ENCODE results near the gene NAPEPLD.
"Not testable (repeated sequence)": the region's sequence is repeated elsewhere in the genome, so short reads cannot be mapped to it uniquely, and the experiment has no call there.

Gene NAPEPLD

DNA sequence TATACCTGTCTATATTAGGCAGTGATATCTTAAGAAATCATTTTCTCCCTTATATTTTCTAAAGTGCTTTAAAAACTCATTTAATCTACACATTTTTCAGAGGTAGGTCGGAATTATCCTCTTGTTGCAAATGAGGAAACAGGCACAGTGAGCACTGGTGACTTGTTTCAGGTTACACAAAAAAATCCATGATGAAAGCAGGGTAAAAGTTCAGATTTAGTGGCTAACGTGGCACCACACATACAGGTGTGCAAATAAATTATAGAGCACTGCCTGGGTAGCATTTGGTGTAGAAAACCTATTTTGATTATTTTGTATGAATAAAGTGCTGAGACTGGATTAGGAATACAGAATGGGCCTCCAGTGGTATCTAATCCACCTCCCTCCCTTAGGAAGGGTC is 47.4 kb downstream of the NAPEPLD start:
- Mint-ChIP-seq H3K36me3 (peaks cover 27% of the 10 kb centered on the region), H3K27ac (no peak overlapping the region), H3K27me3 (no peaks in the 10 kb centered on the region), H3K4me3 (no peak overlapping the region), H3K4me1 (no peaks in the 10 kb centered on the region), H3K9me3 (no peaks in the 10 kb centered on the region)
- ATAC-seq: no peak

DNA sequence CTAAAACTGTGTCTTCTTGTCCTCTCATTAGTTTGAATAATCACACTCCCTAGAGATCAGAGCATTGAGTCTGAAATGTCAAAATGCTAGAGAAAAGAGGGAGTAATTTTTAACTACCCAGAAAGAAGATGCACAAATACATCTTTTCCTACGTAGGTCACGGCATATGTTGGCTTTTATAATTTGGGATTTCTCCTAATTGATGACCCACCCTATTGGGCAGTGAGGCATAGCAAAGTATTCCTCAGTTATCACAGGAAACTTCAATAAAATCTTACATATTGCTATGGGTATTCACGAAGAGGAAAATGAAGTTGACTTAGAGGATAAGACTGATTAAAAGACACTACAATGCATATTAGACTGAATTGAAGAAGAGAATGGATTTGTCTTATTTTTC is 48.6 kb downstream of the NAPEPLD start:
- no peaks in the 10 kb centered on the region for H3K27me3 Mint-ChIP-seq
- no peak overlapping the region for H3K27ac Mint-ChIP-seq
- no peak overlapping the region for H3K4me3 Mint-ChIP-seq
- ATAC-seq: no peak
- H3K36me3 Mint-ChIP-seq: peaks cover 30% of the 10 kb centered on the region
- H3K9me3 Mint-ChIP-seq: no peaks in the 10 kb centered on the region
- H3K4me1 Mint-ChIP-seq: no peaks in the 10 kb centered on the region

DNA sequence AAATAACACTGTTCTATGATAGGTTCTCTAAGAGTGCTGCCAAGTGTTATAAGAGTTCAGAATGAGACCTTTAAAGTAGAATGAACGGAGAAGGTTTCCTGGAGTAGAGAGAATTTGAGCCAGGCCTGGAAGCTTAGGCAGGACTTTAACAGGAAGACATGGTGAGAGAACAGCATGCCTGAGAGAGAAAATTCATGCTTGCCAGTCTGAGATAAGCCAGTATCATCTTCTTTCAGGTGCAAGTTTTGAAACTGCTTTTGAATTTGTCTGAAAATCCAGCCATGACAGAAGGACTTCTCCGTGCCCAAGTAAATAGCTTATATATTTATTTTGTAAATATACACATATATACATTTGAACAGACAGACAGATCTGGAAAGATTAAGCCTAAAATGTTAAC is 51.9 kb downstream of the NAPEPLD start:
- Mint-ChIP-seq H3K9me3 (no peaks in the 10 kb centered on the region), H3K27ac (no peak overlapping the region), H3K4me1 (no peaks in the 10 kb centered on the region), H3K4me3 (no peak overlapping the region), H3K36me3 (peaks cover 16% of the 10 kb centered on the region), H3K27me3 (no peaks in the 10 kb centered on the region)
- ATAC-seq: no peak

DNA sequence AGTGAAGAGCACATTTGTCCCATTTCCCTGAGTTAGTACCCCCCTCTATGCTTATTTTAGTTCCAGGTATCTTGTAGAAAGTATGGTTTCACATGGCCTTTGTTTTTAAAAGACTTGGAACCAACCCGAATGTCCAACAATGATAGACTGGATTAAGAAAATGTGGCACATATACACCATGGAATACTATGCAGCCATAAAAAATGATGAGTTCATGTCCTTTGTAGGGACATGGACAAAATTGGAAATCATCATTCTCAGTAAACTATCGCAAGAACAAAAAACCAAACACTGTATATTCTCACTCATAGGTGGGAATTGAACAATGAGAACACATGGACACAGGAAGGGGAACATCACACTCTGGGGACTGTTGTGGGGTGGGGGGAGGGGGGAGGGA is 53.3 kb downstream of the NAPEPLD start:
- not testable (repeated sequence) for H3K9me3 Mint-ChIP-seq, H3K27me3 Mint-ChIP-seq, H3K4me3 Mint-ChIP-seq, ATAC-seq, H3K4me1 Mint-ChIP-seq, H3K27ac Mint-ChIP-seq
- peaks cover 23% of the 10 kb centered on the region for H3K36me3 Mint-ChIP-seq

DNA sequence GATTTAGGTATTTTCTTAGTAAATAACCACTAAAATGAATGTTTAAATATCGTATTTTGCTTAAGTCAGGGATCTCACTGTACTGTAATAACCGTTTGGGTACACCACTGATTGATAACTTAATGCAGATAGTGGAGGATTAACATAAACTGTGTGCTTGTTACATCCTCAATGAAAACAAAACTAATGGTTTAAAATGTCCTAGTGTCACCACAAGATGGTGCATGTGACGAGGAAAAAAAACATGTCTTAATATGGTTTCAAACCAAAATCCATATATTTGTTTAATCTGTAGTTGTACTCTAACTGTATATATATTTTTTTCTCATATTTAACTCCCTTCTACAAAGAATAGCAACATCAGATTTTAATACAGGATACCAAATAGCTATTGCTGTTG is 54.8 kb downstream of the NAPEPLD start:
- Mint-ChIP-seq H3K36me3 (peaks cover 30% of the 10 kb centered on the region), H3K27me3 (no peaks in the 10 kb centered on the region), H3K27ac (no peak overlapping the region), H3K4me3 (no peak overlapping the region), H3K9me3 (no peaks in the 10 kb centered on the region), H3K4me1 (no peaks in the 10 kb centered on the region)
- no peak for ATAC-seq

DNA sequence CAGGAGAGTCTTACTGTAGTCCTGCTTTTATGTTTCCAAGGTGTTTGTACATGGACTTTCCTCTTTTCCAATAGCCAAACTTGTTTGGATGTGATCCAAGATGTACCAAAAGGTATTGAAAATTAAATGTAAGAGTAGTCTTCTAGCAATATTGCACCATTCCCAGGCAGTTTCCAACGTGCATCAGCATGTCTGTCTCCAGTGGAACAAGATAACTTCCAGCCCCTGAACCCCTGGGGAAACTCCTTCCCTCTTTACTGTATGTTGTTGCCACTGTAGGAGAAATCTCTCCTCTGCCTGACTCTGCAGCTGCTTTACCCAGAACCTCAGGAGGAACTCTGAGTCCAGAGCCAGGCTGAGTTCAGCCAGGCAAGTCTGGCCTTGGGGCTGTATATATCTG is 55.5 kb downstream of the NAPEPLD start:
- Mint-ChIP-seq H3K27ac (no peak overlapping the region), H3K4me1 (no peaks in the 10 kb centered on the region), H3K9me3 (no peaks in the 10 kb centered on the region), H3K4me3 (no peak overlapping the region), H3K27me3 (no peaks in the 10 kb centered on the region), H3K36me3 (peaks cover 33% of the 10 kb centered on the region)
- no peak for ATAC-seq

DNA sequence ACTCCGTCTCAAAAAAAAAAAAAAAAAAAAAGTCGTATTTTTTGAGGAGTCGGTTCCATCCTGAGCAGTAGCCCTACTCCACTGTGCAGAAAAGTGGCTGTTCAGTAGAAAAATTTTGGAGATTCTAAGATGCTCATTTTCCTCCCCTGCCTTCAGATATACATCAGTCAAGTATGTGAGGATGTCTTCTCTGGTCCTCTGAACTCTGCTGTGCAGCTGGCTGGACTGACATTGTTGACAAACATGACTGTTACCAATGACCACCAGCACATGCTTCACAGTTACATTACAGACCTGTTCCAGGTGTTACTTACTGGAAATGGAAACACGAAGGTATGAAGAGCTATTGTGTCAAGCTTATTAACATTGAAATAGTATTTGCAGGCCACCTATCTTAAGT is 56.6 kb downstream of the NAPEPLD start:
- H3K27me3 Mint-ChIP-seq, H3K27ac Mint-ChIP-seq, H3K4me1 Mint-ChIP-seq, ATAC-seq, H3K4me3 Mint-ChIP-seq, H3K9me3 Mint-ChIP-seq: not testable (repeated sequence)
- peaks cover 33% of the 10 kb centered on the region for H3K36me3 Mint-ChIP-seq

DNA sequence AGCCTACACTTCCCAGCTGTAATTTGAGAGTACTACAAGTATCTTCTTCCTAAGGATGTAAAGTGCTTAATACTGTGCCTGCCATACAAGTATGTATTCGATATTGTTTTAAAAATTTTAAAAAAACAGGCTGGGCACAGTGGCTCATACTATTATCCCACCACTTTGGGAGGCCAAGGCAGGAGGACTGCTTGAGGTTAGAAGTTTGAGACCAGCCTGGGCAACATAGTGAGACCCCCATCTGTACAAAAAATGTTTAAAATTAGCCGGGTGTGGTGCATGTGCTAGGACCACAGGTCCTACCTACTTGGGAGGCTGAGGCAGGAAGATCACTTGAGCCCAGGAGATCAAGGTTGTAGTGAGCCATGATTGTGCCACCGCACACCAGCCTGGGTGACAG is 65.7 kb downstream of the NAPEPLD start:
- no peak for ATAC-seq
- peaks cover 5% of the 10 kb centered on the region for H3K4me1 Mint-ChIP-seq
- no peak overlapping the region for H3K4me3 Mint-ChIP-seq
- no peaks in the 10 kb centered on the region for H3K27me3 Mint-ChIP-seq
- H3K27ac Mint-ChIP-seq: no peak overlapping the region
- H3K36me3 Mint-ChIP-seq: peaks cover 6% of the 10 kb centered on the region
- H3K9me3 Mint-ChIP-seq: peaks cover 3% of the 10 kb centered on the region

DNA sequence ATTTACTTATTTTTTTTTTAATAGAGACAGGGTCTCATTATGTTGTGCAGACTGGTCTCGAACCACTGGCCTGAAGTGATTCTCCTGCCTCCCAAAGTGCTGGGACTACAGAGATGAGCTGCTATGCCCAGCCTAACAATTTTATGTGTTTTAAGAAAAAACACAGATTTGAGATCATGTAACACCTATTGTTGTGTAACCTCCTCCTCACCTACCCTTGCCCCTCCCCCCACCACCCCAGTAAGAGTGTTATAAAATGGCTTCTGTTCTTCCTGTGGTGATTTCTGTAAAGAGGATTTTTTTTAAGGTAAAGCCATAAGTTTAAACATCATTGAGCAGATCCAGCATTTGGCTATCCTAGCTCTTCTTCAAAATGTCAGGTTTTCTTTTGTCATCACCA is 66.4 kb downstream of the NAPEPLD start:
- no peak overlapping the region for H3K4me3 Mint-ChIP-seq
- H3K36me3 Mint-ChIP-seq: peaks cover 12% of the 10 kb centered on the region
- ATAC-seq: no peak
- H3K27ac Mint-ChIP-seq: no peak overlapping the region
- H3K9me3 Mint-ChIP-seq: peaks cover 3% of the 10 kb centered on the region
- H3K4me1 Mint-ChIP-seq: peaks cover 12% of the 10 kb centered on the region
- no peaks in the 10 kb centered on the region for H3K27me3 Mint-ChIP-seq

DNA sequence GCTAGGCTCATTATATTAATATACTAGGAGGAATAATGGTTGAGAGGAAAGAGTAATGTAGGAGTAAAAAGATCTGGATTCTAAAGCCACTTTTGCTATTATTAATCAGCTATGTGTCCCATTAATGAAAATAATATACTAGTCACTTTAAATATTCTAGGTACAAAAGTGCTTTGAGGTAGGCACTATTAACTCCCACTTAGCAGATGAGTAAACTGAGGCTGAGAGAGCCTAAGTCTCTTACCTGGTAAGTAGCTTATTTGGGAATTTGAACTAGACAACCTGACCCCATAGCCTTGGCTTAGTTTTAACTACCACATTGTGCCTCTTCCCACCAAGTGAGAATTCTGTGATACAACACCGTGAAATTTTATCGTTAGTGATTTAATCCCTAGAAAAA is 68.0 kb downstream of the NAPEPLD start:
- Mint-ChIP-seq H3K27me3 (no peaks in the 10 kb centered on the region), H3K9me3 (peaks cover 3% of the 10 kb centered on the region), H3K4me1 (peaks cover 12% of the 10 kb centered on the region), H3K36me3 (peaks cover 12% of the 10 kb centered on the region), H3K4me3 (no peak overlapping the region), H3K27ac (no peak overlapping the region)
- no peak for ATAC-seq

DNA sequence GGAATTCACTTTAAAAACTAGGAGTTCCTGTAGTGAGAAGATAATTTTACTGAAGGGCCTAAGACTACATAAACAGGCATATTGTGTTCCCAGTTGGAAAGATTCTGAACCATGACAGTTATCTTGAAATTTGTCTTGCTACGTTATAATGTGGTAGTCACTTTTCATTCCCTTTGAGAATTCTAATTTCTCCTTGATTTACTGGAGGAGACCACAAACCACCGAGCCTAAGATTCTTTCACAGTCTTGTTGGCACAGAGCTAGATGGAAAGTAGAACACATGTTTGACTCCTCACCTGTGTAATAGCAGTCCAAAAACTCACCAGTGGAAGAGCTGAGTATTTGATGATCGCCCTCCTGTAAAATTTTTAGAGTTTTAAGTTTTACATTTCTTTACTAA is 69.1 kb downstream of the NAPEPLD start:
- Mint-ChIP-seq H3K4me1 (peaks cover 18% of the 10 kb centered on the region), H3K9me3 (peaks cover 3% of the 10 kb centered on the region), H3K27ac (no peak overlapping the region), H3K4me3 (no peak overlapping the region), H3K27me3 (no peaks in the 10 kb centered on the region), H3K36me3 (peaks cover 12% of the 10 kb centered on the region)
- no peak for ATAC-seq

DNA sequence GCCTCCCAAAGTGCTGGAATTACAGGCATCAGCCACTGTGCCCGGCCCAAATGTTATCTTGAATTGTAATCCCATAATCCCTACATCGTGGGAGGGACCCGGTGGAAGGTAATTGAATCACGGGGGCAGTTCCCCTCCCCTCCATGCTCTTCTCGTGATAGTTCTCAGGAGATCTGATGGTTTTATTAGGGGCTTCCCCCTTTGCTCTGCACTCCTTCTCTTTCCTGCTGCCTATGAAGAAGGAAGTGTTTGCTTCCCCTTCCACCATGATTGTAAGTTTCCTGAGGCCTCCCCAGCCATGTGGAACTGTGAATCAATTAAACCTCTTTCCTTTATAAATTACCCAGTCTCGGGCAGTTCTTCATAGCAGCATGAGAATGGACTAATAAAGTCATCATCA is 70.7 kb downstream of the NAPEPLD start:
- ATAC-seq, H3K9me3 Mint-ChIP-seq, H3K4me3 Mint-ChIP-seq, H3K27me3 Mint-ChIP-seq: not testable (repeated sequence)
- peaks cover 32% of the 10 kb centered on the region for H3K4me1 Mint-ChIP-seq
- peak overlapping the region; percentile 59 for H3K27ac Mint-ChIP-seq
- H3K36me3 Mint-ChIP-seq: peaks cover 12% of the 10 kb centered on the region

DNA sequence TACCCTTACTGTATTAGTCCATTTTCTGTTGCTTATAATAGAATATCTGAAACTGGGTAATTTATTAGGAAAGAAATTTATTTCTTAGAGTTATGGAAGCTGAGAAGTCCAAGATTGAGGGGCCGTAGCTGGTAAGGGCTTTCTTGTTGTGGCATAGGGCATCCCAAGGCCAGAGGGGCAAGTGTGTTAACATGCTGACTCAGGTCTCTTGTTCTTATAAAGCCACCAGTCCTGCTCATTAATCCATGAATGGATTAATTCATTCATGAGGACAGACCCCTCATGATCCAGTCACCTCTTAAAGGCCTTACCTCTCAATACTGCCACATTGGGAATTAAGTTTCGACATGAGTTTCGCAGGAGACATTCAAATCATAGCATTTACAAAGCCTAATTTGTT is 71.6 kb downstream of the NAPEPLD start:
- H3K4me3 Mint-ChIP-seq: no peak overlapping the region
- no peak for ATAC-seq
- no peak overlapping the region for H3K27ac Mint-ChIP-seq
- H3K36me3 Mint-ChIP-seq: peaks cover 12% of the 10 kb centered on the region
- H3K27me3 Mint-ChIP-seq: no peaks in the 10 kb centered on the region
- peaks cover 3% of the 10 kb centered on the region for H3K9me3 Mint-ChIP-seq
- peaks cover 32% of the 10 kb centered on the region for H3K4me1 Mint-ChIP-seq

DNA sequence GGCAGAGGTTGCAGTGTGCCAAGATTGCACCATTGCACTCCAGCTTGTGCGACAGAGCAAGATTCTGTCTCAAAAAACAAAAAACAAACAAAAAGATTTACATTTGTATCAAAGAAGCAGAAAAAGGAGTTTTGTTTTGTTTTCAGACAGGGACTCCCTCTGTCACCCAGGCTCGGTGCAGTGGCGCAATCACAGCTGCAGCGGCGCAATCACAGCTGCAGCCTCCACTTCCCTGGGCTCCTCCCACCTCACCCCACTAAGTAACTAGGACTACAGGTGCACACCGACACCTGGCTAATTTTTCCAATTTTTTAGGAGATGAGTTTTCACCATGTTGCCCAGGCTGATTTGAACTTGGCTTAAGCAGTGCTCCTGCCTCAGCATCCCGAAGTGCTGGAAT is 72.1 kb downstream of the NAPEPLD start:
- no peaks in the 10 kb centered on the region for H3K27me3 Mint-ChIP-seq
- no peak for ATAC-seq
- peaks cover 3% of the 10 kb centered on the region for H3K9me3 Mint-ChIP-seq
- no peak overlapping the region for H3K4me3 Mint-ChIP-seq
- H3K4me1 Mint-ChIP-seq: peaks cover 32% of the 10 kb centered on the region
- H3K27ac Mint-ChIP-seq: no peak overlapping the region
- H3K36me3 Mint-ChIP-seq: peaks cover 12% of the 10 kb centered on the region

DNA sequence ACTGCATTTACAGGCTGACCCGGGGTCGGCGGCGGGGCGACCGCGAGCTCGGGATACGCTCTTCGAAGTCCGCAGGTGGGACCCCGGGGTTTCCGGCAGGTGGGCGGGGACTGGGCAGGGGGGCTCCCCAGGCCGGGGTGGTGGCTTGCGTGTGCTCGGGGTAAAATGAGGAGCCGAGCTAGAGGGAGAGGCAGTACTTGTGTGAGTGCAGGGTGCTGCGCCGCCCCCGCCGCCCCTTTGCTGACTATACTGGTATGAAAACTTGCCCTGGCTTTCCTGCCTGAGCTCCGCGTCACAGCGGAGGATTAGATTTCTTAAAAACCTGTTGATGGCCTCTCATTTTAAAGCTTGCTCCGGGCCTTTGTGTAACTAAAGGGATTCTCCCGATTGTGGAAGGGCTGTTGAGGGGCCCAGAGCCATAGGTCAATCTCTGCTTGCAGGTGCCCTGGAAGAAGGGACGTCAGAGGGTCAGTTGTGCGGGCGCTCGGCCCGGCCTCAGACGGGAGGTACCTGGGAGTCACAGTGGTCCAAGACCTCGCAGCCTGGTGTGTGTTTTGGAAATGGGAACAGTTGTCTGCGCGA is 73.5 kb downstream of the NAPEPLD start:
- peaks cover 3% of the 10 kb centered on the region for H3K9me3 Mint-ChIP-seq
- peak overlapping the region; percentile 97 for H3K4me3 Mint-ChIP-seq
- H3K4me1 Mint-ChIP-seq: peaks cover 32% of the 10 kb centered on the region
- no peaks in the 10 kb centered on the region for H3K27me3 Mint-ChIP-seq
- H3K36me3 Mint-ChIP-seq: peaks cover 12% of the 10 kb centered on the region
- peak overlapping the region; percentile 78 for H3K27ac Mint-ChIP-seq
- ATAC-seq: peak; percentile 84

DNA sequence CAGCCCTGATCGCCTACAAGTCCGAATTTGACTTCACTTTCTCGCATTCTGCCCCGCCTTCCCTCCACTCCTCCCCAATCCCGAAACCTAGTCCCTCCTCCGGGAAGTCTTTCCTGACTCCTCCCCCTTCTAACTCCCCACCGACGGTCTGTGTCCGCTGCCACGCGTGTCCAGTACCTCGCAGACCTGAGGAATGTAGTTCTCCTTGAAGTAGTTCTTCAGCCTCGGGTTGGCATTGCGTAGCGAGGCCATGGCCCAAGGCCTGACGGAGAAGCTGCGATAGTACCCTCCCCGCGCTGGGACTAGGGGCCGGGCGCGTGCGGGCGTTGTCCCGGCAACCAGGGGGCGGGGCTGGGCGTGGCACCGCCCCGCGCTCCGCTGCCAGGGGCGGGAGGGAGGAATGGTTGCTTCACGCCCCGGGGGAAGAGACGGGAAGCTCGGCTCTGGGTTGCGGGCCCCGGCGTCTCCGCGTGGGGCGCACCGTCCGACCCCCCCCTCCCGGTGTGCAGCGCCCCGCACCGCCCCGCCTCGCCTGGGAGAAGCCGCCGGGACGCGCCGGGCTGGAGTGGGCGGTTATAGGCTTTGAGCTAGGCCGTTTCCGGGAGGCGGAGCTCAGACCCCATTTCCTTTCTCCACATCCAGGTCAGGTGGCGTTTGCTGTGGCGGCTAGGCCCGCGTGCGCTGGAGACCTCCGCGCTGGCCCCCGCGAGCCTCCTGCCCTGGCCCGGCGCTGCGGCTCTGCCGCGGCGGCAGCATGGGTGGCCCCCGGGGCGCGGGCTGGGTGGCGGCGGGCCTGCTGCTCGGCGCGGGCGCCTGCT is 74.2 kb downstream of the NAPEPLD start, which contains the start of the genes ARMC10 and FBXL13:
ARMC10 (plus strand) TSS at position 622 of the 818 bp plus-strand sequence; CDS start at position 755, 133 bp downstream.
FBXL13 (minus strand) TSS at position 278 of the 818 bp plus-strand sequence.
- H3K4me3 Mint-ChIP-seq: peak within 1 kb of the TSS; percentile 97
- peak within 1 kb of the TSS; percentile 78 for H3K27ac Mint-ChIP-seq
- peaks cover 3% of the 10 kb centered on the region for H3K9me3 Mint-ChIP-seq
- H3K36me3 Mint-ChIP-seq: peaks cover 12% of the 10 kb centered on the region
- no peaks in the 10 kb centered on the region for H3K27me3 Mint-ChIP-seq
- H3K4me1 Mint-ChIP-seq: peaks cover 32% of the 10 kb centered on the region
- peak; percentile 95 for ATAC-seq
